AG09309 (cell line): ENCODE results near the gene TENT5C.

Experiments used
- DNase-seq: peaks from one replicate; pipeline ENCODE4 v3.0.0-alpha.2; 2010; ENCODE audit warnings: low read depth
- H3K4me3 ChIP-seq: 2 replicates; pipeline ENCODE4 v1.5.1; 2011; ENCODE audit warnings: mild to moderate bottlenecking, low read depth, low read length, moderate library complexity; ENCODE audit not compliant: control insufficient read depth
- TF ChIP-seq, protein P1 (sequence below): IDR thresholded peaks from 2 replicates; pipeline ENCODE4 v1.5.1; 2011; ENCODE audit warnings: mild to moderate bottlenecking, low read depth, low read length, inconsistent platforms; ENCODE audit not compliant: insufficient read depth, control insufficient read depth; ENCODE audit errors: missing control alignments

Gene TENT5C

DNA sequence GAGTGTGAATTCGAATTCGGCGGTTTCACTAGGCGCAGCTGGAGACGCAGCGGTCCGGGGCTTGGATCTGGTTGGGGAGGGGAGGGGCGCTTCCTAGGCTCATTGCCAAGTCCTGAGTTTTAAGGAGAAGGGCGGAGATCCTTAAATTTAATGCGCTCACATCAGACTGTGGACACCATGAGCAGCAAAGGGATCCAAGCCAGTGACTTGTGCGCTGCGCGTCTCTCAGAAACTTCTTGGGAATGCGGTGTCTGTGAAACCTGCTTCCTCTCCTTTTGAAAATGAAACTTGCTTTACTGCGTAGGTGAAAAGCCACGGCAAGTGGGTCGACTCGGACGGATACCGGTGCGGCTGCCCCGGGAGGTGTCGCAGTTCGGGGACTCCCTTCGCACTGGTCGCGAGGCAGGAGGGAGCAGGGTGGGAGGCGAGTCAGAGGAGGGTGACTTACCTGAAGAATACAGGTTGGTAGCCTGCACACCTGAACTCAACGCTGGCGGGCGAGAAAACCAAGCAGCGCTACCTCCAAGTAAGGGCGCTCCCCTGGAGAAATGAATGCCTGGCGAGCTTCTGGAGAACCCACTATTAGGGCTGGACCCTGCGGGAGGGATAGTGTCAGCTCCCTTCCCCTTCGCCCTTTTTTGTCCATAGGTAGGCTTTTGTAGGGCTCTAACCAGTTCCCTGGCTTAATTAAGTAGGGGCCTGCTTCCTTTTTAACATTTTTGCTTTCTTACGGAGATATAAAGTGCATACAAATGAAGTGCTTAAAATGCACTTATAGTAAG lies 992 bp downstream of the TENT5C start:
- TF ChIP-seq, protein P1, sequence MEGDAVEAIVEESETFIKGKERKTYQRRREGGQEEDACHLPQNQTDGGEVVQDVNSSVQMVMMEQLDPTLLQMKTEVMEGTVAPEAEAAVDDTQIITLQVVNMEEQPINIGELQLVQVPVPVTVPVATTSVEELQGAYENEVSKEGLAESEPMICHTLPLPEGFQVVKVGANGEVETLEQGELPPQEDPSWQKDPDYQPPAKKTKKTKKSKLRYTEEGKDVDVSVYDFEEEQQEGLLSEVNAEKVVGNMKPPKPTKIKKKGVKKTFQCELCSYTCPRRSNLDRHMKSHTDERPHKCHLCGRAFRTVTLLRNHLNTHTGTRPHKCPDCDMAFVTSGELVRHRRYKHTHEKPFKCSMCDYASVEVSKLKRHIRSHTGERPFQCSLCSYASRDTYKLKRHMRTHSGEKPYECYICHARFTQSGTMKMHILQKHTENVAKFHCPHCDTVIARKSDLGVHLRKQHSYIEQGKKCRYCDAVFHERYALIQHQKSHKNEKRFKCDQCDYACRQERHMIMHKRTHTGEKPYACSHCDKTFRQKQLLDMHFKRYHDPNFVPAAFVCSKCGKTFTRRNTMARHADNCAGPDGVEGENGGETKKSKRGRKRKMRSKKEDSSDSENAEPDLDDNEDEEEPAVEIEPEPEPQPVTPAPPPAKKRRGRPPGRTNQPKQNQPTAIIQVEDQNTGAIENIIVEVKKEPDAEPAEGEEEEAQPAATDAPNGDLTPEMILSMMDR = no peak
- H3K4me3 ChIP-seq = peak overlapping the region; percentile 51
- DNase-seq = no peak

DNA sequence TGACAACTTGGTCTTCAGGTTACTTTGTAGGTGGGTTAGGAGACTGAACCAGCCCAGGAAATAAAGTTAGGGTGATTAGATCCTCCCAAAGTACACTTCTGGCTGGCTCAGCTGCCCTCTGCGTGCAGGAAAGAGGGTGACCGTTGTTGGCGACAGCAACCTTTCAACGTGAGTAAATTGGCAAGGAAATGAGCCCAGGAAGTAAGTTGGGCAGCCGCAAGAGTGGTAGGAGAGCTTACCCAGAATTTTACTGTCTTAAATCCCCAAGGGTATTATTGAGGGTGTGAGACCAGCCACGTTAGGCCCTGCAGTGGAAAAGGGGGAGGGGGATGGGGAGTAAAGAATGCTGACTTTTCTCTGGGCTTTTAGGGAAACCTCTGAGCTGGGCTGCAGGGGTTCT lies 1.6 kb downstream of the TENT5C start:
- TF ChIP-seq, protein P1 = no peak
- DNase-seq = no peak
- no peak overlapping the region for H3K4me3 ChIP-seq

DNA sequence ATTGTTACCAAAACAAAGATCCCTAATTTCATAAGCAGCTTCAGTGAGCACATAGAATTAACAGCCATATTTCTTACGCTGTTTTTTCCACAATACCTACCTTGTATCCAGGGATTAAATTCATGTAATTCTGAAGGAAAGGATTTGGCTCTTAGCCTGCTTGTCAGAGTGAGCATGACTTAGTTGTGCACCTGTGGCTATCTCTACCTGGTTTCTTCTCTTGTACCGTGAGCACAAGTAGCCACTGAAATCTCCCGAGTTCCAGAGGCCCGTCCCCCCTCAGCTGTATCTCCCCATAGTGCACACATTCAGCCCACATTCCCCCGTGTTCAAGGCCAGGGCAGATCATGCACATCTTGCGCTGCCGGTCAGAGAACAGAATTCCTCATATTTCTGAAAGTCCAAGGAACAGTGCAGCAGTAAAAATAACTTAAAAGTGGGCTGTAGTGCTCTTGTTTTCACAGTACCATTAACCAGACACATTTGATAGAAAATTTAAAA lies 2.3 kb downstream of the TENT5C start:
- no peak overlapping the region for H3K4me3 ChIP-seq
- TF ChIP-seq, protein P1 = no peak
- no peak for DNase-seq

DNA sequence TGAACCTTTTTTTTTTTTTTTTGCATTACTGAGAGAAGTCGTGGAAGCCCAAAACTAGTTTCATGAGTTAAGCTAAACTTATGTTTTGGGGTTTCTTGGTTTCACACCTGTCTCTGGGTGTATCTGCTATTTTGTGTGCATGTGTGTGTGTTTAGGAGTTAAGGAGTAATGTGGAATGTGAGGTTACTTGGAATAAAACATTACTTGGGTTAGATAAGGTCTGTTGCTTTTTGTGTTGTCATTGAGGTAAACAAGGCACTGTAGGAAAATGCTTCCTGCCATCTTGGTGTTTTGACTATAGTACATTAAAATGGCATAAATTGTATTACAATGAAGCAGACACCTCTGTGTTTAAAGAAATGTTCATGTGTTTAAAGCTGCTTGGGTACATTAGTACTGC lies 2.9 kb downstream of the TENT5C start:
- no peak for DNase-seq
- TF ChIP-seq, protein P1 = no peak
- H3K4me3 ChIP-seq = no peak overlapping the region

DNA sequence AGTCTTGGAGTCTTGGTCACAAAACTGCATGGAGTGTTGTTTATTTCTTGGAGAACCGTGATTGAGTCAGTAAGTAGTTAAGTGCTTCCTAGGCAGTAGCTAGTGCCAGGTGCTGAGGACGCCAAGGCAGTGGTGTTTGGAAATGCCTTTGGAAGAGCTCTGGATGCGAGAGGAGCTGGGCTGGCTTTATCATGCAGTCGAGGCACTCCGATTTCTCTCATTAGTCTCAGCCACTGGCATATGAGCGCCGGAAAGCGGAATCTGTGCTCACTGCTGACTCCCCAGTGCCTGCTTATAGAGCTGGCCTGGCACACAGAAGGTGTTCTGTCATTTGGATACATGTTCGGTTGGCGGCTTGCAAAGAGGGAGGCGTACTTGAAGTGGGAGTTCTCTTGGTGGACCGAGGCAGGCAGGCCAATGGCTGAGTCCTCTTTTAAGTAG lies 3.6 kb downstream of the TENT5C start:
- no peak for DNase-seq
- TF ChIP-seq, protein P1 = no peak
- no peak overlapping the region for H3K4me3 ChIP-seq

DNA sequence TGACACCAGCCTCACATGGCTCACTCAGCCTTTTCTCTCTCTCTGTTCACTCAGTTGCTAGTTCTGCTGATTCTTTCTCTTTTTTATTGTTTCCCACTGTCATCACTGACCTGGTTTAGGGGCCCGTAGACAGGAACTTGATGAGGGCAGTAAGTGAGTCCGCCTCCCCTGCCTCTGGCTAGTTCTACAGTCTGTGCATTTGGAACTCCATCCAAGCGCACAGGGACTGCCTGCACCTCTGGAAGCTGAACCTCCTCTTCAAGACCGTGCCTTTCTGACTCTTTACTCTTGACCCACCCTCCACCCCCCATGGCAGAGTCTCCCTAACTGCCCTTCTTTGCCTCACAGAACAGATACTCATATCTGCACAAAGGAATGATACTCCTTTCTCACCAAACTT lies 4.2 kb downstream of the TENT5C start:
- no peak overlapping the region for H3K4me3 ChIP-seq
- DNase-seq = no peak
- TF ChIP-seq, protein P1 = no peak
